K562 (cell line): ENCODE results near the gene MRLN. TPM values are rescaled to one million over a fixed set of nuclear protein-coding genes. Genes with fewer than 3 reads are reported as not detected.

Experiments
- ARID1B ChIP-seq: fragments of 450-650 bp; IDR thresholded peaks from 2 replicates; pipeline ENCODE4 v1.6.1; 2016; ENCODE audit warnings: antibody characterized with exemption, mild to moderate bottlenecking, inconsistent platforms
- ATF7 ChIP-seq: fragments of 450-650 bp; IDR thresholded peaks from 2 replicates; pipeline ENCODE4 v1.7.1; 2014; ENCODE audit warnings: mild to moderate bottlenecking, moderate library complexity
- BACH1 ChIP-seq: fragments of 200-800 bp; sonication (Bioruptor generic); IDR thresholded peaks from 2 replicates; pipeline ENCODE4 v1.6.1; 2016; ENCODE audit warnings: missing genetic modification characterization, missing compliant biosample characterization
- C11orf30 ChIP-seq: fragments of 450-650 bp; IDR thresholded peaks from 2 replicates; pipeline ENCODE4 v1.6.1; 2016; ENCODE audit warnings: low read depth, mild to moderate bottlenecking
- CBFB ChIP-seq: sonication (generic); formaldehyde crosslinking; IDR thresholded peaks from 2 replicates; pipeline ENCODE4 v1.4.0; 2020; ENCODE audit warnings: mild to moderate bottlenecking, missing genetic modification reagents
- CREM ChIP-seq: IDR thresholded peaks from 2 replicates; pipeline ENCODE4 v1.6.1; 2014; ENCODE audit warnings: antibody characterized with exemption, low read depth
- FOXJ2 ChIP-seq: fragments of 200-800 bp; sonication (Bioruptor generic); IDR thresholded peaks from 2 replicates; pipeline ENCODE4 v1.6.1; 2016; ENCODE audit warnings: missing genetic modification characterization, missing compliant biosample characterization
- FOXM1 ChIP-seq, 2 experiments: fragments of 450-650 bp in 1 of 2; sonication (generic) in 1 of 2; formaldehyde crosslinking in 1 of 2; IDR thresholded peaks; 2 replicates each; pipeline versions ENCODE4 v1.6.1 to v1.9.0; 2017 to 2022; ENCODE audit warnings: low read depth in 2 of 2, mild to moderate bottlenecking in 2 of 2, missing genetic modification reagents in 1 of 2, moderate library complexity in 1 of 2
- HMBOX1 ChIP-seq: sonication (generic); IDR thresholded peaks from 2 replicates; pipeline ENCODE4 v1.6.1; 2016
- JUND ChIP-seq, 2 experiments: IDR thresholded peaks; 2 replicates in 1 of 2; 3 replicates in 1 of 2; pipeline ENCODE4 v1.6.1; 2011; ENCODE audit warnings: borderline replicate concordance in 2 of 2, low read depth in 2 of 2, low read length in 2 of 2, improper control_type of control experiment in 1 of 2, missing biosample characterization in 1 of 2, missing genetic modification characterization in 1 of 2, missing genetic modification reagents in 1 of 2
- KDM1A ChIP-seq, 2 experiments: fragments of 450-650 bp; IDR thresholded peaks; 2 replicates each; pipeline ENCODE4 v1.6.1; 2016; ENCODE audit warnings: mild to moderate bottlenecking in 2 of 2
- MYNN ChIP-seq, 2 experiments: sonication (generic); formaldehyde crosslinking in 1 of 2; IDR thresholded peaks; 2 replicates each; pipeline versions ENCODE4 v1.5.0 to v1.6.1; 2016 to 2020; ENCODE audit warnings: antibody characterized with exemption in 1 of 2, missing genetic modification reagents in 1 of 2
- NFE2 ChIP-seq: IDR thresholded peaks from 2 replicates; pipeline ENCODE4 v1.6.1; 2014; ENCODE audit warnings: antibody characterized with exemption, low read depth
- PHB2 ChIP-seq: fragments of 450-650 bp; IDR thresholded peaks from 2 replicates; pipeline ENCODE4 v1.6.1; 2017; ENCODE audit warnings: low read depth
- PML ChIP-seq: IDR thresholded peaks from 2 replicates; pipeline ENCODE4 v1.6.1; 2012; ENCODE audit warnings: low read length, inconsistent platforms
- PRPF4 ChIP-seq: fragments of 200-400 bp; formaldehyde crosslinking; IDR thresholded peaks from one replicate; pipeline ENCODE4 v1.6.1; 2017; ENCODE audit warnings: low read length, low read depth, mild to moderate bottlenecking; ENCODE audit not compliant: insufficient read depth, poor library complexity, severe bottlenecking
- PTTG1 ChIP-seq: fragments of 450-650 bp; IDR thresholded peaks from 2 replicates; pipeline ENCODE4 v1.6.1; 2016; ENCODE audit warnings: low read depth, mild to moderate bottlenecking, missing genetic modification characterization, missing compliant biosample characterization
- RBM39 ChIP-seq: fragments of 200-400 bp; formaldehyde crosslinking; optimal IDR thresholded peaks from 2 replicates; pipeline ENCODE3; 2018; ENCODE audit warnings: low read depth, low read length
- RHOXF2B ChIP-seq: fragments of 250-450 bp; sonication (Bioruptor Pico); conservative IDR thresholded peaks from 2 replicates; pipeline ENCODE4 v1.5.1; 2021
- TCF3 ChIP-seq: sonication (generic); formaldehyde crosslinking; IDR thresholded peaks from 2 replicates; pipeline ENCODE4 v1.4.0; 2020; ENCODE audit warnings: mild to moderate bottlenecking, missing genetic modification reagents
- TRIM24 ChIP-seq, 2 experiments: fragments of 450-650 bp; IDR thresholded peaks; 2 replicates each; pipeline ENCODE4 v1.6.1; 2016
- XRCC3 ChIP-seq: fragments of 450-650 bp; IDR thresholded peaks from 2 replicates; pipeline ENCODE4 v1.6.1; 2017; ENCODE audit warnings: mild to moderate bottlenecking, moderate library complexity
- XRCC4 ChIP-seq: IDR thresholded peaks from one replicate; pipeline ENCODE4 v1.6.1; 2011; ENCODE audit not compliant: insufficient read depth, insufficient read length; ENCODE audit errors: extremely low read depth
- ZNF212 ChIP-seq: fragments of 450-650 bp; formaldehyde crosslinking; IDR thresholded peaks from 2 replicates; pipeline ENCODE4 v1.4.0; 2020; ENCODE audit warnings: mild to moderate bottlenecking
- ZNF274 ChIP-seq: IDR thresholded peaks from 2 replicates; pipeline ENCODE4 v1.6.1; 2011; ENCODE audit warnings: low read depth, mild to moderate bottlenecking, low read length, moderate library complexity, borderline replicate concordance
- ZNF395 ChIP-seq: fragments of 200-800 bp; sonication (Bioruptor generic); IDR thresholded peaks from 2 replicates; pipeline ENCODE4 v1.6.1; 2017; ENCODE audit warnings: missing genetic modification characterization, missing compliant biosample characterization
- ZNF76 ChIP-seq: fragments of 250-450 bp; sonication (Bioruptor Pico); IDR thresholded peaks from 2 replicates; pipeline ENCODE4 v1.4.0; 2020; ENCODE audit warnings: mild to moderate bottlenecking, moderate library complexity, borderline replicate concordance
- polyA plus RNA-seq, 8 experiments: library from polyadenylated mRNA; depleted of rRNA in 4 of 8; stranded (reverse) in 5 of 8; unstranded in 3 of 8; fragments of >200 nt; fragmentation: Nextera tagmentation in 2 of 8; fragmentation: Illumina TruSeq in 1 of 8; extraction: Ambion mirVana in 2 of 8; extraction: Trizol in 1 of 8; gene quantifications; 2 replicates each; pipeline versions ENCODE4 v1.2.1 to v1.2.3, GENCODE V29; 2011 to 2014; ENCODE audit warnings: inconsistent platforms in 1 of 8, missing spikeins in 1 of 8
- total RNA-seq, 7 experiments: library from RNA; depleted of rRNA in 6 of 7; stranded (reverse); fragments of >200 nt in 6 of 7; fragmentation: Illumina TruSeq in 2 of 7; extraction: Trizol in 2 of 7; gene quantifications; 2 replicates each; pipeline versions ENCODE4 v1.2.1 to v1.2.3, GENCODE V29; 2011 to 2021; ENCODE audit warnings: low replicate concordance in 1 of 7

MRLN gene
- total and polyA plus RNA-seq, 9 of the 15 experiments (the other 6 are each of a cell fraction or from before 2014, with no cell fraction given): 0.07 to 0.13 TPM; not detected in 7

- TF ChIP-seq PHB2 (no peak), NFE2 (peak; percentile 97), HMBOX1 (peak; percentile 83), PML (peak; percentile 59), ZNF76 (CRISPR knock-in tag) (no peak), JUND (IDR thresholded peaks at IDR 0.05; ENCODE audit: borderline replicate concordance, low read depth, low read length) (peak; percentile 26; the same call in 1 of the 2 replicates), JUND (tag; IDR thresholded peaks at IDR 0.05; ENCODE audit: borderline replicate concordance, low read depth, low read length) (peak; percentile 75; the same call in 2 of the 3 replicates), ATF7 (peak; percentile 23; the same call in 1 of the 2 replicates), CBFB (CRISPR knock-in tag) (no peak), XRCC4 (no peak), ZNF274 (no peak), FOXM1 (IDR thresholded peaks at IDR 0.05; ENCODE audit: low read depth) (peak; percentile 39; the same call in 1 of the 2 replicates), FOXM1 (CRISPR knock-in tag; IDR thresholded peaks at IDR 0.05; ENCODE audit: low read depth) (no peak), XRCC3 (no peak), ZNF395 (peak; percentile 61; the same call in 1 of the 2 replicates), ZNF212 (CRISPR knock-in tag) (no peak), C11orf30 (peak; percentile 82), ARID1B (peak; percentile 92), KDM1A (IDR thresholded peaks at IDR 0.05) (peak in 1 of 2 experiments; percentile 57; a peak in 1 of 4 replicates), BACH1 (tag) (0 out of 2 replicates have a peak, but pooled peaks have one; percentile 25), CREM (0 out of 2 replicates have a peak, but pooled peaks have one; percentile 15), MYNN (IDR thresholded peaks at IDR 0.05) (peak; percentile 69; the same call in 1 of the 2 replicates), MYNN (CRISPR knock-in tag; IDR thresholded peaks at IDR 0.05) (no peak), FOXJ2 (tag) (no peak), TCF3 (peak; percentile 69), RBM39 (no peak), PRPF4 (no peak), PTTG1 (no peak), TRIM24 (IDR thresholded peaks at IDR 0.05) (peak in 1 of 2 experiments; percentile 27; a peak in 1 of 4 replicates), RHOXF2B (CRISPR knock-in tag) (no peak)
Measured at GRCh38 chr10:59713196-59713821, 39.9 kb downstream of the MRLN start (continued).
